Fibroblast of upper back skin (primary cell): ENCODE results near the gene SAE1.

Experiments used
- DNase-seq: peaks from one replicate; pipeline ENCODE4 v3.0.0-alpha.2; 2013

SAE1 gene

GRCh38 chr19:47107202-47107952, 23.3 kb upstream of the SAE1 start:
- DNase-seq, result no peak

DNA sequence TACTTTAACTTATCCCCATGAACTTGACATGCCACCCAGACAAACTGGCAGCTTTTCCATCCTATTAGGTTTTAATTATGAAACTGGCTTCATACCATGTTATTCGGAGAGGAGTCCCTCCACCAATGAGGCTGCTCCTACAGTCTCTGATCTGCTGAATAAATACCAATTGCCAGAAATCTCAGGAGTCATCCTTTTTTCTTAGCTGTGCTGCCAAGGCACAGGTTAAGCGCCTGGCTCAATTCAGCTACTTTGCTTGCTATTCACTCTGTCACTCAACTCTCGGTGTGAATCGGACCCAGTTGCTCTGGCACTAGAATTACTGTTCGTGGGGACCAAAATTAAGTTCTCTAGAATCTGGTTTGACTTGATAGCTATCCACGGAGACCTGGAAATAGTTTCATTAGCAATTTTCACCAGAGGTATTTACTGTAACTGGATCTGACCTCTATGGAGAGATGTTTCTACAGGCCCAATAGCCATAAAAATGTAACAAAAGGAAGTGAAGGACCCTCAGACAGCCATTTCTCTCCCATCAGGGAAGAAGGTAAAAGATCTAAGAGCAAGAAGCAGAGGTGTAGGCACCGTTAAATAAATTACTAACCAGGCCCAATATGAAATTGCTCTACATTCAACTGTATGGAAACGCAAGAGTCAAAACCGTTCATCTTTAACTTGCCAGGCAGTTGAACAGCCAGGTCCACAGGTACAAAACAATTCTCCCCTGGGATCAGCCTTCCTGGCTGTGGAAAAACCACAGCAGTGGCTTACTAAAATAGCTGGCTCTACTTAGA, 22.5 kb upstream of the SAE1 start:
- DNase-seq, result no peak

DNA sequence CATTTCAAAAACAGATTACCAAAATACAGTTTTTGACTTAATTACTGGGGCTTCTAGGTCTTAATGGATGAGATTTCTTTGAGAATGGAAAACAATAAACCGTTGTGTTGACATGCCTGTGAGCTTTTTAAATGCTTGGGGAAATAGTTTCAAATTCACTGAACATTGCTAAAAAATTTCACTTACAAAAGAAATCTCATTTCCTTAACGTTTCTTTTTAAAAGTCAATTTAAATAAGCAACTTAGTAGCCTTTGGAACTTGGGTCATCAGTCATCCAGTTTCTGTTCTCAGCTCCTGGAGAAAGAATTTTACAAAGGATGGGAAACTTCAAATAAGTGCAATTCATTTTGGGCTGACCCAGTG, 21.5 kb upstream of the SAE1 start:
- no peak for DNase-seq

GRCh38 chr19:47109541-47110375, 20.9 kb upstream of the SAE1 start:
- peak; percentile 68 for DNase-seq

- DNase-seq, result no peak
Observed at GRCh38 chr19:47110521-47111005, 20.1 kb upstream of the SAE1 start.

DNA sequence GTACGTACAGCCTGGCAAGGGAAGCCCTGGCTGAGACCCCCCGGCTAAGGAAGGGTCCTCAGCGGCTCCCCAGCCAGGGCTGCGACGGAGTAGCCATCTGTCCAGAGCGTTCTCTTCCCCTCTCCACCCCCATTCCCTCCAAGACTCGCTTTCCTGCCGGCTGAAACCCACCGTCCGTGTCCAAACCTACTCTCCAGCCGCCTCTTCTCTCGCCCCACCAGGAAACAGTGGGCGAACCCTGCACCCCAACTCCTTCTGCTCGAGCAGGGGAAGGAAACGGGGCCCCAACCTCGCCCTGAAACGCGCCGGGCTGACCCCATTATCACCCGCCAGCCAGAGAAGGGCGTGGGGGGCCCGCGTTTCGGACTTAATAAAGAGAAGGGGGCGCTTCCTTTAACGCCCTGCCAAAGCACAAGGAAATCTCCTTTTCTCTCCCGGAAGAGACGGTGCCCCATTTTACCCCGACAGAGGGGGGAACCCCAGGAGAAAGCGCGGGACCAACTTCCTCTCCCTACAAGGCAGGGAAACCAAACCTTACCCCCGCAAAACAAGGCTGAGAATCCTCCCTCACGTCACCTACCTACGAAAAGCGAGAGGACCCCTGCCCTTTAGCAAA, 19.5 kb upstream of the SAE1 start:
- no peak for DNase-seq

- DNase-seq, result no peak
Observed at GRCh38 chr19:47111682-47112165, 18.9 kb upstream of the SAE1 start.

DNA sequence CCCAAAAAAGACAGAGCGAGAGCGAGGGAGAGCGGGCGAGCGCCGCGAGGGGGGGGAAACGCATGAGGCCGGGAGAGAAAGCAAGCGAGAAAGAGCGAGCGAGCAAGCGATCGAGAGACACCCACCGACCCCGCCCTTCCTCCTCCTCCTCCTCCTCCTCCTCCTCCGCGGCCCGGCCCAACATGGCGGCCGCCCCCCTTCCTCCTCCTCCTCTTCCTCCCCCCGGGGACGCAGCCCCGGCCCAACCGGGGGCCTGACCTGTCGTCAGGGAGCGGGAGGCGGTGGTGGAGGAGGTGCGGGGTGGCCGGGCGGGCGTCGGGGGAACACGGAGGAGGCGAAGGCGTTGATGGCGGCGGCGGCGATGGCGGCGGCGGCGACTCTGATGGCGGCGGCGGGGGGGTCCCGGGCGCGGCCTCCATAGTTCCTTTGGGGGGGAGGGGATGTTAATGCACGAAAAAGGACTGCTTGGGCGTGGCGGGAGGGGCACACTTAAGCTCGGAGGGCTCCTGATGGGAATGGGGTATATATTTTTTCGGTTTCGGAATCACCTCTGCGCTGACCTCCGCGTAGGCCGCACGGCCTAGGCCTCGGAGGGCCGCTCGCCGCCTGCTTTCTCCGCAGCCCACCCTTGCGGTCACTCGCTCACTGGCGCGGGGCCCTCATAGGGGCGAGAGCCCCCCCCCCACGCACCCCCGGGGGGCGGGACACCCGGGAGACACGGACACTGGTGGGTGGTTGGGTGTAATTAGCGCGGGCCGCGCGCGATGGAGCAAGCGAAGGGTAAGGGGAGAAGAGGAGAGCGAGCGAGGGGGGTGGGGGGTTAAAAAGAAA, 18.3 kb upstream of the SAE1 start:
- peak; percentile 90 for DNase-seq

DNA sequence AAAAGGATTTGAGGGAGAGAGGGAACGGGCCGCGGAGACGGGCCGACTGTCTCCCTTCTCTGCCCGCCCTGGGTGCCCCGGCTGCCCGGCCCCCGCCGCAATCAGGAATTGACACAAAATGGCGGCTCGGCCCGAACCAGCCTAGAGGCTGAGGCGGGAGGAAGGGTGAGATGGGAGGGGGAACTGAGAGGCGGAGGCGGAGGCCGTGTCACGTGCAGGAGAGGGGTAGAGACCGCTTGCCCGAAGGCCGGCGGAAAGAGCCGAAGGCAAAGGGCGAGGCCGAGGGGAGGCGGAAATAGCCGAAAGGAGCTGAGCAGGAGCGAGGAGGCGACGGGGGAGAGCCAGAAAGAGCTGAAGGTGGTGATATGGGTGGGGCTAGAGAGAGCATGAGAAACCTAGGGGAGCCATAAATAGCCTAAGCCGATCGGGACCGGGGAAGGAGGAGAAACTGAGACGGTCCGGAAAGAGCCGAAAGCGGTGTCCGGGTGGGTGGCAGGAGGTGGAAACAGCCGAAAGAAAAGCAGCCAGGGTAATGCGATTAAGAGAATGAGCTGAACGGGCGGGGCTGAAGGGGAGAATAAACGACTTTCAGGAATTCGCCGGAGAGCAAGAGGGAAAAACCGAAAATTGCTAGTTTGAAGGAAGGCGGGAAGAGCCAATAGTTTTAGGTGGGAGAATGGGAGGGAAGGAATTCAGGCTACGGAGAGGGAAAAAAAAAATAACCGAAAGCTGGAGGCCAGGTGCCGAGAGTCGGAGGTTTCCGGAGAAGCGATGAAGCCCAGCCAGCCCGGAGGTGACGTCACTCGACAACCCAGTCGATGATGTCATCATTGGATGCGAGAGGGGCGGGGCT, 17.4 kb upstream of the SAE1 start, which contains the start of gene ZC3H4:
TSS of gene ZC3H4 (minus strand) at position 780 of the 853 bp plus-strand sequence. CDS start 1,192 bp downstream, outside the sequence.
- DNase-seq, result peak; percentile 99

DNA sequence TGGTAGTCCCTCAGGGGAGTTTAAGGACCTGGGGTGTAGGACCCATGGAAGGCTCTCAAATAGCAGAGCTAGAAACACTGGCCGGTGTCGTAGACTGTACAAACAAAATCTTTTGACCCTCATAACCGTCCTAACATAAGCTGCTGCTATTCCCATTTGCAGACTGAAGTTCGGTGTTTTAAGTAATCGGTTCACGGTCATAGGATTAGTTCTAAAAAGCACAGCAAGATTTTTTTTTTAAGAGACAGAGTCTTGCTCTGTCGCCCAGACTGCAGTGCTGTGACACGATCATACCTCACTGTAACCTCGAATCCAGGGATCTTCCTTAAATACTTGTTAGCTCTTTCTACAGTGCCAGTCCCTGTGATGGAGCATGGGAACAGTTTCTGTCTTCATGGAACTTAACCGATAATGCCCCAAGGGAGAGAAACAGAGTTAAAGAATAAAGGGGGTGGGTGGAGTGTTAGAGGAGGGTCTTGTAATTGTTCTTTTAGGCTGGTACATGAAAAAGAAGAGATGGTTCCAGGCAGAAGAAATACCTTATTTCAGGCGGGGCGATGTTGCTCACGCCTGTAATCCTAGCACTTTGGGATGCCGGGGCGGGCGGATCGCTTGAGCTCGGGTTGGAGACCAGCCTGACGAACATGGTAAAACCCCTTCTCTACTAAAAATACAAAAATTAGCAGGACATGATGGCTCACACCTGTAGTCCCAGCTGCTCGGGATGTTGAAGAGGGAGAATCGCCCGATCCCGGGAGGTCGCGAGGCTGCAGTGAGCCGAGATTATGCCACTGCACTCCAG, 16.6 kb upstream of the SAE1 start:
- no peak for DNase-seq

DNA sequence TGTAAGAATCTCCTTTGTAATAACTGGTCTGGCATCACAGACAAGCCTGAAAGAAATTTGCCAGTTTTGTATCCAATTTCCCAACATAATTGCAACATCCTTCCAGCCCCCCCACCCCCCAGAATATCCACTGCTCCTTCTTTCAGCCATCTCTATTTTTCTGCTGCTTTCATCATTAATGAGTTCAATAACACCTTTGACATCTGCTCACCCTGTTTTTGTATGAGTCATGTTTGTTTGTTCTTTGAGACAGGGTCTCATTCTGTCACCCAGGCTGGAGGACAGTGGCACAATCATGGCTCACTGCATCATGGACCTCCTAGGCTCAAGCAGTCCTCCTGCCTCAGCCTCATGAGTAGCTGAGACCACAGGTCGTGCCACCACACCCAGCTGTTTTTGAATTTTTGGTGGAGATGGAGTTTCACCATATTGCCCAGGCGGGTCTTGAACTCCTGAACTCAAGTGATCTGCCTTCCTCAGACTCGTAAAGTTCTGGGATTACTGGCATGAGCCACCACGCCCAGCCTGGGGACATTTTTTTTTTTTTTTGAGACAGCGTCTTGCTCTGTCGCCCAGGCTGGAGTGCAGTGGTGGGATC, 10.1 kb upstream of the SAE1 start:
- DNase-seq, result no peak

DNA sequence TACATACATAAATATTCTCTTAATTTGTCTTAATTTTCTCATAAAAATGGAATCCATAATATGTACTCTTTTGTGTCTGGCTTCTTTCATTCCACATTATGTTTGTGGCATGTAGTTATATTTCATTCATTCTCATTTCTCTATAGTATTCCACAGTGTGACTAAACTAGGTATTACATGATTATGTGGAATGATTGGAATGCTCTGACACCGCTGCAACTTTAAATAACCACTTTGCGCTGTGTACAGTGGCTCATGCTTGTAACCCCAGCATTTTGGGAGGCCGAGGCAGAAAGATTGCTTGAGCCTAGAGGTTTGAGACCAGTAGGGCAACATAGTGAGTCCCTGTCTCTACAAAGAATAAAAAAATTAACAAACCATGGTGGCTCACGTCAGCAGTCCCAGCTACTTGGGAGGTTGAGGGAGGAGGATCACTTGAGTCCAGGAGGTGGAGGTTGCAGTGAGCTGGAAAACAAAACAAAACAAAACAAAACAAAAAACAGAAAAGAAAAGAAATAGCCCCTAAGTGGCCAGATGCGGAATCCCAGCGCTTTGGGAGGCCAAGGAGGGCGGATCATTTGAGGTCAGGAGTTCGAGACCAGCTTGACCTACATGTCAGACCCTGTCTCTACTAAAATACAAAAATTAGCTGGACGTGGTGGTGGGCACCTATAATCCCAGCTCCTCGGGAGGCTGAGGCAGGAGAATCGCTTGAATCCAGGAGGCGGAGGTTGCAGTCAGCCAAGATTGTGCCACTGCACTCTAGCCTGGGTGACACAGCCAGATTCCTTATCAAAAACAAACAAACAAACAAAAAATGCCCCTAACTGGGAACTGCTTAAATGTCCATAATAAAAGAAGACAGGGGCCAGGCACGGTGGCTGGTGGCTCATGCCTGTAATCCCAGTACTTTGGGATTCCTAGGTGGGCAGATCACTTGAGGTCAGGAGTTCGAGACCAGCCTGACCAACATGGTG, 8.0 kb upstream of the SAE1 start:
- DNase-seq, result peak; percentile 87

- DNase-seq, result peak; percentile 28
Observed at GRCh38 chr19:47123406-47123805, 7.2 kb upstream of the SAE1 start.

- peak; percentile 78 for DNase-seq
Observed at GRCh38 chr19:47124937-47125668, 5.5 kb upstream of the SAE1 start.

- DNase-seq, result no peak
Observed at GRCh38 chr19:47125669-47125938, 5.0 kb upstream of the SAE1 start.

GRCh38 chr19:47129579-47129978, 1.1 kb upstream of the SAE1 start:
- no peak for DNase-seq

GRCh38 chr19:47130120-47130588, 481 bp upstream of the SAE1 start:
- DNase-seq, result no peak
